ENCODE data around the gene EPDR1. TPM values are rescaled to one million over a fixed set of nuclear protein-coding genes. Genes with fewer than 3 reads are reported as not detected.

EPDR1 gene
- total RNA-seq, 1 experiment from 2014 or later = 22.7 TPM

DNA sequence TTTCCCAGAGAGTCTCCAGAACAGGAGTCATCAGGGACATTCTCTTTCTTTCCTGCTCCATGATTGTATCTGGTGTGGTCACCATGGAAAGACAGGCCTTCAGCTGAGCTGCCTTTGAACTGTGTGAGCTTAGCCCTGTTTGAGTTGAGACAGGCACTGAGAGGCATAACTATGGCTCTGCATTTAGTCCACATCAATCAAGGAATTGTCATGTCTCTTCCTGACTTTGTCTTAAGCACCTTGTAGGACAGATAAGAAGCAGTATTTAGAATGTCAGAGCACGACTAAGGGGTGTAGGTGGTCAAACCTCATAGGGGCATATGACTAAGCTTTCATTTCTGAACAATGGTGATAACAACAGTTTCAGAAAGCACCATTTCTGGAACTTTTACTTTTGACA is 53.5 kb downstream of the EPDR1 start:
- Histone ChIP-seq H4K20me1 (ENCODE audit: low read length) (no peaks in the 10 kb centered on the region), H3K79me2 (ENCODE audit: low read length) (no peaks in the 10 kb centered on the region), H3K4me3 (ENCODE audit: low read length) (no peak overlapping the region), H2AFZ (ENCODE audit: low read length) (no peak overlapping the region), H3K36me3 (ENCODE audit: low read depth, low read length) (no peaks in the 10 kb centered on the region), H3K27me3 (ENCODE audit: low read length) (no peaks in the 10 kb centered on the region), H3K4me2 (ENCODE audit: low read length) (no peak overlapping the region), H3K4me1 (ENCODE audit: insufficient read depth, low read length) (peaks cover 17% of the 10 kb centered on the region), H3K9me2 (replicated peaks; ENCODE audit: low read length) (no peaks in the 10 kb centered on the region), H3F3A (ENCODE audit: low read length, unreplicated experiment) (no peaks in the 10 kb centered on the region), H3K9me3 (ENCODE audit: low read length) (no peaks in the 10 kb centered on the region), H3K27ac (ENCODE audit: low read length) (no peak overlapping the region), H3K9ac (ENCODE audit: low read length) (no peak overlapping the region)
- DNase-seq (no peak), ATAC-seq (no peak)
- TF ChIP-seq EZH2 (IDR thresholded peaks at IDR 0.05; ENCODE audit: low read length, unreplicated experiment) (no peak), EZH2phosphoT487 (IDR thresholded peaks at IDR 0.05; ENCODE audit: borderline replicate concordance, low read length) (no peak)
- TF ChIP-seq, protein P1, sequence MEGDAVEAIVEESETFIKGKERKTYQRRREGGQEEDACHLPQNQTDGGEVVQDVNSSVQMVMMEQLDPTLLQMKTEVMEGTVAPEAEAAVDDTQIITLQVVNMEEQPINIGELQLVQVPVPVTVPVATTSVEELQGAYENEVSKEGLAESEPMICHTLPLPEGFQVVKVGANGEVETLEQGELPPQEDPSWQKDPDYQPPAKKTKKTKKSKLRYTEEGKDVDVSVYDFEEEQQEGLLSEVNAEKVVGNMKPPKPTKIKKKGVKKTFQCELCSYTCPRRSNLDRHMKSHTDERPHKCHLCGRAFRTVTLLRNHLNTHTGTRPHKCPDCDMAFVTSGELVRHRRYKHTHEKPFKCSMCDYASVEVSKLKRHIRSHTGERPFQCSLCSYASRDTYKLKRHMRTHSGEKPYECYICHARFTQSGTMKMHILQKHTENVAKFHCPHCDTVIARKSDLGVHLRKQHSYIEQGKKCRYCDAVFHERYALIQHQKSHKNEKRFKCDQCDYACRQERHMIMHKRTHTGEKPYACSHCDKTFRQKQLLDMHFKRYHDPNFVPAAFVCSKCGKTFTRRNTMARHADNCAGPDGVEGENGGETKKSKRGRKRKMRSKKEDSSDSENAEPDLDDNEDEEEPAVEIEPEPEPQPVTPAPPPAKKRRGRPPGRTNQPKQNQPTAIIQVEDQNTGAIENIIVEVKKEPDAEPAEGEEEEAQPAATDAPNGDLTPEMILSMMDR (conservative IDR thresholded peaks at IDR 0.05; ENCODE audit: low read depth, low read length) = no peak
- ChIA-PET CTCF (no interaction called here), POLR2A (ENCODE audit: unreplicated experiment) (no interaction called here)
- no TSS peak for BruUV-seq (replicated peaks)
- intact Hi-C loops (cut with micrococcal nuclease) = no loop called here

DNA sequence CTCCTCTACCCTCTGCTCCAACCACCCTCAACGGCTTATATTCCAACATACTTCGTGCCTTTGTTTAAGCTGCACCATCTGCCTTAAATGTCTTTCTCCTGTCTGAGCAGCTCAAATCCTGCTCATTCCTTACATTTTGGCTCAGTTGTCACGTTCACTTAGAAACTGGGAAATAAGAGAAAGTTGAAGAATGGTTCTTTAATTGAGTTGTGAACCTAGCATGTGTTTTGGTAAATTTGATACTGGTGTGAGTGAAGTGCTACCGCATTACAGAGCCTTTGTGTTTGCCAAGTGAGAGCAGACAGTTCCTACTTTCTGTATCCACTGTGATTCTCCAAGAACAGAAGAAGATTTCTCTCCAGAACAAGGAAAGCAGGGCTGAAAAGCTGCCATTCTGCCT is 54.3 kb downstream of the EPDR1 start:
- intact Hi-C loops (cut with micrococcal nuclease) = no loop called here
- Histone ChIP-seq H3K27me3 (ENCODE audit: low read length) (no peaks in the 10 kb centered on the region), H2AFZ (ENCODE audit: low read length) (no peak overlapping the region), H3K4me1 (ENCODE audit: insufficient read depth, low read length) (peaks cover 17% of the 10 kb centered on the region), H3K79me2 (ENCODE audit: low read length) (no peaks in the 10 kb centered on the region), H3F3A (ENCODE audit: low read length, unreplicated experiment) (no peaks in the 10 kb centered on the region), H3K4me2 (ENCODE audit: low read length) (no peak overlapping the region), H3K4me3 (ENCODE audit: low read length) (no peak overlapping the region), H3K27ac (ENCODE audit: low read length) (no peak overlapping the region), H3K9me2 (replicated peaks; ENCODE audit: low read length) (no peaks in the 10 kb centered on the region), H3K9me3 (ENCODE audit: low read length) (no peaks in the 10 kb centered on the region), H4K20me1 (ENCODE audit: low read length) (no peaks in the 10 kb centered on the region), H3K9ac (ENCODE audit: low read length) (no peak overlapping the region), H3K36me3 (ENCODE audit: low read depth, low read length) (no peaks in the 10 kb centered on the region)
- CTCF ChIA-PET = no interaction called here
- TF ChIP-seq, protein P1 (conservative IDR thresholded peaks at IDR 0.05; ENCODE audit: low read depth, low read length) = no peak
- TF ChIP-seq EZH2 (IDR thresholded peaks at IDR 0.05; ENCODE audit: low read length, unreplicated experiment) (no peak), EZH2phosphoT487 (IDR thresholded peaks at IDR 0.05; ENCODE audit: borderline replicate concordance, low read length) (no peak)
- DNase-seq = no peak
- no TSS peak for BruUV-seq (replicated peaks)
- no peak for ATAC-seq
- POLR2A ChIA-PET (ENCODE audit: unreplicated experiment) = no interaction called here

DNA sequence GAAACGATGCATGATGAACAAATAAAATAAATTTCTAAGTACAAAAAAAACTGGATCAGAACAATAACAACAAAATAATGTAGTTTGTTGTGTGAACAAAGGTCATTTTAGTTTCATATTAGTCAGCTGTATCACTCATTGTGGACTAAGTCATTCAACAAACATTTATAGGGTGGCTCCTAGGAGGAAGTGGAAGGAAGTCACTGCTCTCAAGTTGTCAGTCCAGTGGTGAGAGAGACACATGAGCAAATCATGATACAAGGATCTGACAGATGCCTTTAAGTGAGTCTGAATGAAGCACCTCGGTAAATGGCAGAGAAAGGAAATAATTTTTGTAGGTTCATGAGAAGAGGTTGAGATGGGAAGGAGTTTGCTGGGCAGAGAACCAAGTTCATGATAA is 56.8 kb downstream of the EPDR1 start:
- H3K27me3 ChIP-seq (ENCODE audit: low read length) = no peaks in the 10 kb centered on the region
- peak; percentile 83 for DNase-seq
- no TSS peak for BruUV-seq (replicated peaks)
- peak overlapping the region; percentile 56 for H3K4me2 ChIP-seq (ENCODE audit: low read length)
- no peaks in the 10 kb centered on the region for H3K79me2 ChIP-seq (ENCODE audit: low read length)
- ATAC-seq = peak; percentile 100
- H3K9ac ChIP-seq (ENCODE audit: low read length) = no peak overlapping the region
- H3K9me2 ChIP-seq (replicated peaks; ENCODE audit: low read length) = no peaks in the 10 kb centered on the region
- no peaks in the 10 kb centered on the region for H3K9me3 ChIP-seq (ENCODE audit: low read length)
- no peak overlapping the region for H2AFZ ChIP-seq (ENCODE audit: low read length)
- no peaks in the 10 kb centered on the region for H3K36me3 ChIP-seq (ENCODE audit: low read depth, low read length)
- TF ChIP-seq EZH2 (IDR thresholded peaks at IDR 0.05; ENCODE audit: low read length, unreplicated experiment) (no peak), EZH2phosphoT487 (IDR thresholded peaks at IDR 0.05; ENCODE audit: borderline replicate concordance, low read length) (no peak)
- TF ChIP-seq, protein P1 (conservative IDR thresholded peaks at IDR 0.05; ENCODE audit: low read depth, low read length) = no peak
- CTCF ChIA-PET = no interaction called here
- H3K4me1 ChIP-seq (ENCODE audit: insufficient read depth, low read length) = peaks cover 17% of the 10 kb centered on the region
- H3K27ac ChIP-seq (ENCODE audit: low read length) = peak overlapping the region; percentile 61
- intact Hi-C loops (cut with micrococcal nuclease) = loop anchor here (1.0 to 2.0 kb wide), 2 partner anchors 47 to 48 kb away; no protein-coding TSS in a partner anchor
- no peaks in the 10 kb centered on the region for H3F3A ChIP-seq (ENCODE audit: low read length, unreplicated experiment)
- H4K20me1 ChIP-seq (ENCODE audit: low read length) = no peaks in the 10 kb centered on the region
- H3K4me3 ChIP-seq (ENCODE audit: low read length) = no peak overlapping the region
- POLR2A ChIA-PET (ENCODE audit: unreplicated experiment) = interaction anchor here (0.6 kb wide), 1 partner anchor 56 kb away, joined by 4 read pairs; no protein-coding TSS in a partner anchor

Data from PC-3 (cell line).